HEK293T (cell line): Measurements from ENCODE around the gene TSKU.

Experiments
- FOXM1 ChIP-seq: fragments of 450-650 bp; IDR thresholded peaks from 2 replicates; pipeline ENCODE4 v1.6.1; 2017; ENCODE audit warnings: mild to moderate bottlenecking, borderline replicate concordance
- HDGF ChIP-seq: fragments of 450-650 bp; IDR thresholded peaks from 2 replicates; pipeline ENCODE4 v1.6.1; 2017; ENCODE audit warnings: antibody characterized with exemption, borderline replicate concordance
- TARDBP ChIP-seq: fragments of 450-650 bp; IDR thresholded peaks from 2 replicates; pipeline ENCODE4 v1.6.1; 2016

- no peak for TF ChIP-seq HDGF
- no peak for TF ChIP-seq FOXM1
- no peak for TF ChIP-seq TARDBP
These were observed 20.1 kb upstream of the TSKU start for GRCh38 chr11:76762867-76763572.
